Measurements from ENCODE around the gene FBXO28. TPM values are rescaled to one million over a fixed set of nuclear protein-coding genes. Genes with fewer than 3 reads are reported as not detected.

Gene FBXO28
- polyA plus RNA-seq, 1 of the 3 experiments (the other 2 are of a cell fraction), result 8.1 TPM

GRCh38 chr1:224159541-224159940 lies 45.6 kb downstream of the FBXO28 start:
- H3K9ac ChIP-seq, result no peak overlapping the region
- H3K4me3 ChIP-seq (ENCODE audit: low read depth in 2 of 2, low read length in 1 of 2), result no peak overlapping the region
- no peaks in the 10 kb centered on the region for H4K20me1 ChIP-seq (ENCODE audit: insufficient read depth)
- DNase-seq, result no peak
- H3K27ac ChIP-seq (ENCODE audit: low read depth in 2 of 2, low read length in 1 of 2), result no peak overlapping the region
- H3K27me3 ChIP-seq (ENCODE audit: insufficient read depth), result no peaks in the 10 kb centered on the region
- H3K36me3 ChIP-seq (replicated peaks in 1 of 2; ENCODE audit: control insufficient read depth in 1 of 2, insufficient read depth in 2 of 2, low read length in 1 of 2), result peaks cover 57 to 63% of the 10 kb centered on the region in 2 experiments
- CTCF ChIA-PET, result interaction anchor here (1.0 kb wide), 1 partner anchor 121 kb away, joined by 3 read pairs; no protein-coding TSS in a partner anchor
- no peaks in the 10 kb centered on the region for H3K79me2 ChIP-seq (ENCODE audit: insufficient read depth)
- H3K4me1 ChIP-seq (ENCODE audit: control insufficient read depth in 1 of 2, insufficient read depth in 2 of 2, low read depth in 1 of 2, low read length in 1 of 2), result no peaks in the 10 kb centered on the region; a peak in 1 of 4 replicates
- TF ChIP-seq POLR2AphosphoS5 (IDR thresholded peaks at IDR 0.05; ENCODE audit: low read depth, low read length) (no peak), USF2 (IDR thresholded peaks at IDR 0.05; ENCODE audit: borderline replicate concordance, low read depth, low read length) (no peak), RCOR1 (IDR thresholded peaks at IDR 0.05; ENCODE audit: low read length) (no peak), ELF1 (IDR thresholded peaks at IDR 0.05) (no peak), PBX3 (IDR thresholded peaks at IDR 0.05) (no peak), YY1 (IDR thresholded peaks at IDR 0.05; ENCODE audit: low read depth) (no peak), CHD2 (IDR thresholded peaks at IDR 0.05; ENCODE audit: low read length, partially characterized antibody) (no peak), SMC3 (IDR thresholded peaks at IDR 0.05; ENCODE audit: low read depth, low read length) (no peak), RXRA (IDR thresholded peaks at IDR 0.05; ENCODE audit: borderline replicate concordance, low read depth) (no peak), MAX (IDR thresholded peaks at IDR 0.05; ENCODE audit: low read depth) (no peak), RFX5 (IDR thresholded peaks at IDR 0.05; ENCODE audit: low read length) (no peak), TCF12 (IDR thresholded peaks at IDR 0.05) (no peak), FOSL2 (IDR thresholded peaks at IDR 0.05; ENCODE audit: borderline replicate concordance, low read depth) (no peak), USF1 (IDR thresholded peaks at IDR 0.05; ENCODE audit: borderline replicate concordance, low read depth) (no peak), SIN3A (IDR thresholded peaks at IDR 0.05; ENCODE audit: borderline replicate concordance, low read depth, low read length) (no peak), CTCF (IDR thresholded peaks at IDR 0.05) (no peak)
- no peaks in the 10 kb centered on the region for H3K9me2 ChIP-seq
- no peak overlapping the region for H3K4me2 ChIP-seq
- POLR2A ChIA-PET, result no interaction called here
- H2AFZ ChIP-seq (ENCODE audit: low read depth), result no peak overlapping the region
- H3F3A ChIP-seq (replicated peaks; ENCODE audit: insufficient read depth), result peaks cover 9% of the 10 kb centered on the region
- no peaks in the 10 kb centered on the region for H3K9me3 ChIP-seq
- 74% methylated on average over 6 of the region's 6 CpGs for WGBS (ENCODE audit: low lambda C conversion rate)

All from SK-N-SH (cell line).